GM23338 (cell line): ENCODE data around the gene LCOR. TPM values are rescaled to one million over a fixed set of nuclear protein-coding genes. Genes with fewer than 3 reads are reported as not detected.

ENCODE experiments used
- CREB1 ChIP-seq: fragments of 250-450 bp; sonication (Bioruptor Pico); IDR thresholded peaks from 2 replicates; pipeline ENCODE4 v1.5.0; 2020; ENCODE audit warnings: low read depth, mild to moderate bottlenecking, moderate library complexity
- EZH2 ChIP-seq: fragments of 200-600 bp; sonication (generic); IDR thresholded peaks from one replicate; pipeline ENCODE4 v1.8.0; 2017; ENCODE audit warnings: antibody characterized with exemption, mild to moderate bottlenecking, low read depth; ENCODE audit not compliant: unreplicated experiment
- EZH2phosphoT487 ChIP-seq: fragments of 200-600 bp; sonication (generic); IDR thresholded peaks from one replicate; pipeline ENCODE4 v1.8.1; 2018; ENCODE audit warnings: antibody characterized with exemption; ENCODE audit not compliant: unreplicated experiment
- JUNB ChIP-seq: IDR thresholded peaks from one replicate; pipeline ENCODE4 v1.6.1; 2016; ENCODE audit warnings: antibody characterized with exemption; ENCODE audit not compliant: unreplicated experiment
- NANOG ChIP-seq: IDR thresholded peaks from 2 replicates; pipeline ENCODE4 v1.6.1; 2016; ENCODE audit warnings: antibody characterized with exemption, borderline replicate concordance
- STAT1 ChIP-seq: IDR thresholded peaks from one replicate; pipeline ENCODE4 v1.6.1; 2016; ENCODE audit warnings: antibody characterized with exemption; ENCODE audit not compliant: unreplicated experiment
- ZNF114 ChIP-seq: fragments of 250-450 bp; sonication (Bioruptor Pico); IDR thresholded peaks from 2 replicates; pipeline ENCODE4 v1.5.0; 2020; ENCODE audit warnings: mild to moderate bottlenecking, moderate library complexity
- ZNF331 ChIP-seq: fragments of 250-450 bp; sonication (Bioruptor Pico); IDR thresholded peaks from 2 replicates; pipeline ENCODE4 v1.5.0; 2020; ENCODE audit warnings: low read depth, mild to moderate bottlenecking, moderate library complexity
- polyA plus RNA-seq: library from polyadenylated mRNA; unstranded; fragments of >200 nt; fragmentation: Nextera tagmentation; extraction: Ambion mirVana; gene quantifications from 2 replicates; pipeline ENCODE4 v1.2.1, GENCODE V29; 2016
- total RNA-seq: library from RNA; depleted of rRNA; stranded (reverse); fragments of >200 nt; shearing (Covaris generic); gene quantifications from 2 replicates; pipeline ENCODE4 v1.2.3, GENCODE V29; 2014
- TF ChIP-seq, protein P1 (sequence below): IDR thresholded peaks from one replicate; pipeline ENCODE4 v1.6.1; 2018; ENCODE audit warnings: antibody characterized with exemption; ENCODE audit not compliant: unreplicated experiment
- TF ChIP-seq, protein P2 (sequence below), 2 experiments: fragments of 200-600 bp in 1 of 2; sonication (generic) in 1 of 2; conservative IDR thresholded peaks; 2 replicates each; pipeline versions ENCODE4 v1.5.1 to v1.6.1; 2016 to 2017; ENCODE audit warnings: antibody characterized with exemption in 2 of 2, low read depth in 2 of 2, mild to moderate bottlenecking in 2 of 2, moderate library complexity in 1 of 2
- TF ChIP-seq, protein P3 (sequence below): IDR thresholded peaks from 2 replicates; pipeline ENCODE4 v1.6.1; 2016; ENCODE audit warnings: antibody characterized with exemption

The LCOR gene
- total and polyA plus RNA-seq, 2 experiments from 2014 or later = 6.9 to 14.9 TPM

DNA sequence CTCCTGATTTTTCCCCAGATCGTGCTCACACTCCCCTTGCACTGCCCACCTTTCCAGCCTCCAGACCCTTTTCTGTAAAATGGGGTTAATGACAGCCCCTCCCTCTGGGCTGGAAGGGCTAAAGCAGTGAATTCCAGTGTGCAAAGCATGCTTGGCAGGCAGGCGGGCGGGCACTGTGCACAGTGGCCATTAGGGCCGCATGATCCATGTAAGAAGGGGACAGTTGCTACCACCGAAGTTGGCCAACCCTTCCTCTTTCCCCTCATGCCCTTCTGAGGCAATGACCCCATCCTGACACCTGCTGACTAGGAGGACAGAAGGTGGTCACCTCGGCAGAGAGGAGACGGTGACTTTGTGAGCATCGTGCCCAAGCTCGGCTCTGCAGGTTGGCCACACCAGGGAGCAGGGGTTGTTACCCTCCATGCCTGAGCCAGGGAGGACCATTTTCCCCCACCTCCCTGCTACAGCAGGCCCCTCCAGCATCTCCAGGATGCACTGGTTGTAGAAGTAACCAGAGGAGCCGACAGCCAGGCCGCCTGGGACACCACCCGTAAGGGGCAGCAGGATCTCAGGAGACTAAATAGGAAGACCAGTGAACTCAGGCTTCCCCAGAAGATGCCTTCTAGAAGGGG, 187.2 kb downstream of the LCOR start (continued):
- TF ChIP-seq STAT1 (no peak), JUNB (no peak), EZH2 (no peak), ZNF331 (CRISPR knock-in tag) (no peak), CREB1 (CRISPR knock-in tag) (no peak), NANOG (no peak), ZNF114 (CRISPR knock-in tag) (no peak), EZH2phosphoT487 (no peak)
- TF ChIP-seq, protein P1, sequence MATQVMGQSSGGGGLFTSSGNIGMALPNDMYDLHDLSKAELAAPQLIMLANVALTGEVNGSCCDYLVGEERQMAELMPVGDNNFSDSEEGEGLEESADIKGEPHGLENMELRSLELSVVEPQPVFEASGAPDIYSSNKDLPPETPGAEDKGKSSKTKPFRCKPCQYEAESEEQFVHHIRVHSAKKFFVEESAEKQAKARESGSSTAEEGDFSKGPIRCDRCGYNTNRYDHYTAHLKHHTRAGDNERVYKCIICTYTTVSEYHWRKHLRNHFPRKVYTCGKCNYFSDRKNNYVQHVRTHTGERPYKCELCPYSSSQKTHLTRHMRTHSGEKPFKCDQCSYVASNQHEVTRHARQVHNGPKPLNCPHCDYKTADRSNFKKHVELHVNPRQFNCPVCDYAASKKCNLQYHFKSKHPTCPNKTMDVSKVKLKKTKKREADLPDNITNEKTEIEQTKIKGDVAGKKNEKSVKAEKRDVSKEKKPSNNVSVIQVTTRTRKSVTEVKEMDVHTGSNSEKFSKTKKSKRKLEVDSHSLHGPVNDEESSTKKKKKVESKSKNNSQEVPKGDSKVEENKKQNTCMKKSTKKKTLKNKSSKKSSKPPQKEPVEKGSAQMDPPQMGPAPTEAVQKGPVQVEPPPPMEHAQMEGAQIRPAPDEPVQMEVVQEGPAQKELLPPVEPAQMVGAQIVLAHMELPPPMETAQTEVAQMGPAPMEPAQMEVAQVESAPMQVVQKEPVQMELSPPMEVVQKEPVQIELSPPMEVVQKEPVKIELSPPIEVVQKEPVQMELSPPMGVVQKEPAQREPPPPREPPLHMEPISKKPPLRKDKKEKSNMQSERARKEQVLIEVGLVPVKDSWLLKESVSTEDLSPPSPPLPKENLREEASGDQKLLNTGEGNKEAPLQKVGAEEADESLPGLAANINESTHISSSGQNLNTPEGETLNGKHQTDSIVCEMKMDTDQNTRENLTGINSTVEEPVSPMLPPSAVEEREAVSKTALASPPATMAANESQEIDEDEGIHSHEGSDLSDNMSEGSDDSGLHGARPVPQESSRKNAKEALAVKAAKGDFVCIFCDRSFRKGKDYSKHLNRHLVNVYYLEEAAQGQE = no peak
- TF ChIP-seq, protein P2, sequence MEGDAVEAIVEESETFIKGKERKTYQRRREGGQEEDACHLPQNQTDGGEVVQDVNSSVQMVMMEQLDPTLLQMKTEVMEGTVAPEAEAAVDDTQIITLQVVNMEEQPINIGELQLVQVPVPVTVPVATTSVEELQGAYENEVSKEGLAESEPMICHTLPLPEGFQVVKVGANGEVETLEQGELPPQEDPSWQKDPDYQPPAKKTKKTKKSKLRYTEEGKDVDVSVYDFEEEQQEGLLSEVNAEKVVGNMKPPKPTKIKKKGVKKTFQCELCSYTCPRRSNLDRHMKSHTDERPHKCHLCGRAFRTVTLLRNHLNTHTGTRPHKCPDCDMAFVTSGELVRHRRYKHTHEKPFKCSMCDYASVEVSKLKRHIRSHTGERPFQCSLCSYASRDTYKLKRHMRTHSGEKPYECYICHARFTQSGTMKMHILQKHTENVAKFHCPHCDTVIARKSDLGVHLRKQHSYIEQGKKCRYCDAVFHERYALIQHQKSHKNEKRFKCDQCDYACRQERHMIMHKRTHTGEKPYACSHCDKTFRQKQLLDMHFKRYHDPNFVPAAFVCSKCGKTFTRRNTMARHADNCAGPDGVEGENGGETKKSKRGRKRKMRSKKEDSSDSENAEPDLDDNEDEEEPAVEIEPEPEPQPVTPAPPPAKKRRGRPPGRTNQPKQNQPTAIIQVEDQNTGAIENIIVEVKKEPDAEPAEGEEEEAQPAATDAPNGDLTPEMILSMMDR (conservative IDR thresholded peaks at IDR 0.05; ENCODE audit: low read depth in 2 of 2) = no peak
- TF ChIP-seq, protein P3, sequence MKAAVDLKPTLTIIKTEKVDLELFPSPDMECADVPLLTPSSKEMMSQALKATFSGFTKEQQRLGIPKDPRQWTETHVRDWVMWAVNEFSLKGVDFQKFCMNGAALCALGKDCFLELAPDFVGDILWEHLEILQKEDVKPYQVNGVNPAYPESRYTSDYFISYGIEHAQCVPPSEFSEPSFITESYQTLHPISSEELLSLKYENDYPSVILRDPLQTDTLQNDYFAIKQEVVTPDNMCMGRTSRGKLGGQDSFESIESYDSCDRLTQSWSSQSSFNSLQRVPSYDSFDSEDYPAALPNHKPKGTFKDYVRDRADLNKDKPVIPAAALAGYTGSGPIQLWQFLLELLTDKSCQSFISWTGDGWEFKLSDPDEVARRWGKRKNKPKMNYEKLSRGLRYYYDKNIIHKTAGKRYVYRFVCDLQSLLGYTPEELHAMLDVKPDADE = no peak
